ENCODE data around the gene SLC4A9.
"Not testable (repeated sequence)": the region's sequence is repeated elsewhere in the genome, so short reads cannot be mapped to it uniquely, and the experiment has no call there.

The SLC4A9 gene

DNA sequence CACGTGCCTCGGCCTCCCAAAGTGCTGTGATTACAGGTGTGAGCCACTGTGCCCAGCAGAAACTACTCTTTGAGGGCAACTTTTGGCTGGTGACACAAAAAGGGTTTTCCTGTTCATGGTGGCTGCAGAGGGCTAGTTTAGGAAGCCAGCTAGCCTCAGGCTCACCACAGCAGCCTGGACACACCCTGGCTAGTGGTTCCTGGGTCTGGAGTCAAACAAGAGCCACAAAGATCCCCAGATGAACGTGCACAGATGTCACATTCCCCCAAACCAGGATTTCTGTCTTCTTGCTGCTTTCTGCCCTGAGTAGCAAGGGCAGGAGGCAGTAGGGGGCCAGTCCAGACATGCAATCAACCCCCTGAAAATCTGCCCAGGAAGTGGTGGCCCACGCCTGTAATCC lies 20.4 kb upstream of the SLC4A9 start:
- no peak for DNase-seq (ENCODE audit: low read depth)

DNA sequence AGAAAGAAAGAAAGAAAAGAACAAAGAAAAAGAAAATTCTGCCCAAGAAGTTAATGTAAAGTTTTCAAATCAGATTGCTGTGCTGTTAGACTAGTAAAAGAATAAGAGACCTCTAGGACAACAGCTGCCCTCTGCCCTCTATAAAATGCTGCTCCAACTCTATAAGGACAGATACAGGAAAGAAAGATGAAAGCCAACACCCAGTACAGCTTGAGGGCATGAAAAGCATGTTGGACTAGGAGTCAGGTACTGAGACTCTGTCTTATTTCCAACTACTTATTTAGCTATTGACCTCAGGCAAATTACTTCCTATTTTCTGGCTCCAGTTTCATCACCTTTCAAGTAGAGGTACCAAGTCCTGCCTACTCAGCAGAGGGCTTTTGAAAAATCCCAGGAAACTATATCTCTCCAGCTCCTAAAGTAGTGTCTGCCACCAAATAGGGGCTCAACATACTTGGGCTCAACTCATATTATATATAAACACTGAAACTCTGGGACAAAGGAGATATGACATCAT lies 19.3 kb upstream of the SLC4A9 start:
- no peak for DNase-seq (ENCODE audit: low read depth)

DNA sequence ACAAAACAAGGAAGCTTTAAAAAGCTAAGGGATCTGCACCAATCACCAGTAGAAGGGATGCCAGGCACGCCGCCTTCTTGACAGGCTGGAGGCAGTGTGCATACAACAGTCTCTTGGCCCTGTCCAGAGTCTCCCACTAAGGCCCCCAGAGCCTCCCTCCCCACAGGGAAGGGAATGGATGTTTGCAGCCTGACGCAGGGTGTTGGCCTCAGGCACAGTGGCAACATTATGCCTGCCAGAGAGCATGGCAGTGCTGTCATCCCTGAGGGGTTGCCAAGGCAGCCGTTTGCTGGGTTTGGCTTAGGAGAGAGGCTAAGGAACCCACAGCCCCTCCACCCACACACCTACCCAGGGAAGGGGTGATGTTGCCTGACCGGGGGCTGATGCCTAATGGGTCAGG lies 18.4 kb upstream of the SLC4A9 start:
- DNase-seq (ENCODE audit: low read depth) = no peak

DNA sequence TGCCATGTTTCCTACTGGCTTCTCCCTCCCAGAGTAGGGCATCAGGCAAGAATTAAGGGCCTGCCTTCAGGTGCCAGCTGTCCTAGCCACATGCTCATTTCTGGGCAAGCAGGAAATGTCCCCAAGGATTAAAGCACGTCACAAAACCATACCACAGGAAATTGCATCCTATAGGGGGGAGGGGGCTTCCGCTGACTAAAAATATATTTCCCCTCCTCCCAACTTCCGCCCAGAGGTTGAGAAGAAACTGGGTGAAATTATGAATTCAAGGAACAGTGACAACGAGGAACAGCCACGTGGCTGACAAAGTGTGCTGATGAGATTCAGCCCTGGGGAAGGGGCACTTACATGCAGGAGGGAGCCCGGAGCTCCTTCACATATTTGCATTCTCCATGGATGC lies 17.7 kb upstream of the SLC4A9 start:
- DNase-seq (ENCODE audit: low read depth) = no peak

DNA sequence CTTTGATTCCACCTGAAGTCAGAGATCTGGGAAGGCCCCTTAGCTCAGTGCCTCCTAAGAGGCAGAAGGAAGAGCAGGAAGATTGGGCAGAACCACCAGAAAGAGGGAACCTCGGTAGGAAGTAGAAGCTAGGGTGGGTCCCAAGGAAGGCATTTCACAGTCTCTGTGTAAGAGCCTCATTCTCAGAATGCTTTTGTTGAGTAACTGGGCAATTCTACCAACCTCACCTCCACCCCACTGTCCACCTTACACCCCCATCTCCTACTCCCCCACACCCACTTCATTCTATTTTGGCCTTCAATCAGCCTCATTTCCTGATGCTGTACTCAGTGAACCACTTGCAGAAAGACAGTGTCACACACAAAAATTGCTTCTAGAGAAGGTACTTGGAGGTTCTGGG lies 17.1 kb upstream of the SLC4A9 start:
- no peak for DNase-seq (ENCODE audit: low read depth)

DNA sequence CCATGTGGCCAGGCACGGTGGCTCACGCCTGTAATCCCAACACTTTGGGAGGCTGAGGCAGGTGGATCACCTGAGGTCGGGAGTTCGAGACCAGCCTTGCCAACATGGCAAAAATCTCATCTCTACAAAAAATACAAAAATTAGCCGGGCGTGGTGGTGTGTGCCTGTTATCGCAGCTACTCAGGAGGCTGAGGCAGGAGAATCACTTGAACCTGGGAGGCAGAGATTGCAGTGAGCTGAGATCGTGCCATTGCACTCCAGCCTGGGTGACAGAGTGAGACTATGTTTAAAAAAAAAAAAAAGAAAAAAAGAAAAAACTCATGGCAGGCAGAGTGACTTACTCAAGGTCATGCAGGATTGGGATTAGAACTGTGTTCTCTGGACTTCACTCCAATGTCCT lies 16.1 kb upstream of the SLC4A9 start:
- DNase-seq (ENCODE audit: low read depth) = not testable (repeated sequence)

DNA sequence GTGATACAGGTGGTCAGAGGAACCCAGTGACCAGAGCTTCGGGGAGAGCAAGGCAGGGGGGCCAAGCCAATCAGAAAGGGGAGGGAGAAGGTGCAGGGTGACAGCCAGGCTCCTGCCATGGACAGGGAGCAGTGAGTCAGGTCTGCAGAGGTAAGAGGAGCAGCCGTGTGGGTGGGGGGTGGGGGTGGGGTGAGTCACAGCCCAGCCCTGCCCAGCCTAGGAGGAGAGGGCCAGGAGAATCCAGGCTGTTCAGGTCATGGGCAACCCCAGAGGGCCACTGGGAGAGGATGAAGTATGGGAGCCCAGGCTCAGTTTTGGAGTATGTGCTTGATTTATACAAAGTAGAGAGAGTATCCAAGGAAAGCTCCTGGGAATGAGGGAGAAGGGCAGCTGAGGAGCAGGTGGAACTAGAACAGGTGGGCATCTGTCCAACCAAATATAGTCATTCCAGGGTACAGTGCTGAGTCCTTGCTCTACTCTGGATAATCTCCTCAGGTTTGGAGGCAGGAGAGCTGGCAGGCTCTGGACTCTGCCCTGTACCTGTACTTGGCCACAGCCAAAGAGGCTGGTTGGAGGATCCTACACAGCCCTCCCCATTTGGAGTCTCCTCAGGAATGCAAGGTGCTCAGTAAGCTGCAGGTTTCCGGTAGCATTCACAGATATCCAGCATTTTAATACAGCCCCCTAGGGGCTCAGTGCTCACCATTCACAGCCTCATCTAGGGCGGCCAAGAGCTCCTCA lies 15.1 kb upstream of the SLC4A9 start:
- DNase-seq (ENCODE audit: low read depth) = no peak

DNA sequence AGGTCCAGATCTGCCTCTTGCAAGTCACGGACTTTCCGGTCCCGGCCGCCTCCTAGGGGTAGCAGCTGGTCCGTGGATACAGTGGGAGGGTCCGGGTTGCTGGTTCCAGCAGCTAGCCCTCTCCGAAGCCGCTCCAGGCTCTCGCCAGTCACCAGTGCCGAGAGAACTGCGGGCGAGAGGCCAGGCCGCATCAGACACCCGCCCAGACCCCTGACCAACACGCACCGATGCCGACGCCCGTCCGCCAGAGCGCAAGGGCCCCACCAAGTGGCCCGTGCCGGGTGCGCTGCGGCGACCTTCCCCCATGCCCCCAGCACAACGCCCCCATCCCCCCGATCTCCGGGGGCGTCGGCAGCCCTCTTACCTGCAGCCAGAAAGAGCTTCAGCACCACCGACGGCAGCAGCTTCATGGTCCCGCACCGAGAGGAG lies 14.1 kb upstream of the SLC4A9 start:
- DNase-seq (ENCODE audit: low read depth) = no peak

DNA sequence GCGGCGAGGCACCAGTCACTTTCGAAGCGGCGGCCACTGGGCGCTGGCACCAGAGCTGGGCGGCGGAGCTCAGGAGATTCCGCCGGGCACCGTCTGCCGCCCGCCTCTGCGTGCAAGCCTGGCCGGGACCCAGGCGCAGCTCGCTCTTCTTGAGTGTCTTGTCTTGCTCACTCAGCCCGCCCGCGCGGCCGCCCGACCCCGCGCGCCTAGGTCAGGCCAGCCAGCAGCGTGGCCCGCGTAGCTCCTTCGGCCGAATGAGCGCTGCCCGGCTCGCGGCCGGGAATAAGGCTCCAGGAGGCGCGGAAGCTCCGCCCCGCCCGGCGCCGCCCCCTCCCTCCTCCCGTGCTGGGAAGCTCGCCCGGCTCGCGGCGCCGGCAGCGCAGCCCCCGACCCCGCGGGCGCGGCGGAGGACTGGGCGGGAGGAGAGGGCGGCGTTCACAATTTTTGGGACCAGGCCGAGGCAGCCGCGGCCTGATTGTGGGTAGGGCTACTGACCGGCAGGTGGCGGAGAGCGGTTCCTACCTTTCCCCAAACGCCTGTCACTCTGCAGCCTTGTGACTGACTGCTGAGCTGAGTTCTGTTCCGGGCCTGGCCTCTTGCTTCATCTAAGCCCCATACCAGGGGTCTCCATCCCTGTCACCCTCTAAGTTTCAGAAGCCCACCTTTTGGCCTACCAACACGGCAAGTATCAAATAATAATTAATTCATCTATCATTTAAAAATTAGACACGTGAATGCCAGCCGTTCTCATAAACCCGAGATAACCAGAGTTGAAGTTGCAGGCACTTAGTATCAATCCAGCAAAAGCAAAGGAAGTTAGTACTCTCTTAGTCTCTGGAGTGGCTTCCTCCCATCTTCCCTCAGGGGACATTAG lies 13.4 kb upstream of the SLC4A9 start, which contains the start of gene HBEGF:
Gene HBEGF, minus strand, starts transcription at position 256 of the 874 bp plus-strand sequence. CDS start 275 bp downstream, outside the sequence.
- no peak for DNase-seq (ENCODE audit: low read depth)

DNA sequence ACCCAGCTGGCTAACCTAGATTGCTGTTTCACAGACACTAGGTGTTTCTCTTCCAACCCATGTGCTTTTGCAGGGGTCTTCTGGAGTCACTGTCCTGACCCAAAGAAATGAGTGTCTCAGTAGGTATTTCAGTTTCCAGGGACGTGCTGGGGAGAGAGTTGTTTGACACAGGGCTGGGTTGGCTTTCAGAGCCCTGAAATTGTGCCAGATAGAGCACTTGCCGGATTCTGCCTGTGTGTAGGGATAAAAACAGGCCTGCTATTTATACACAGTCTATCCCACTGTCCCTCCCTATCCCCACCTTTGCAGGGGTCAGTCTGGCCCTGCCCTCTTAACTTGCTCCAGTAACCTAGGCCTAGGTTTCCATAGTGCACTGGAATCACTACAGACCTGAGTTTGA lies 12.6 kb upstream of the SLC4A9 start:
- no peak for DNase-seq (ENCODE audit: low read depth)

DNA sequence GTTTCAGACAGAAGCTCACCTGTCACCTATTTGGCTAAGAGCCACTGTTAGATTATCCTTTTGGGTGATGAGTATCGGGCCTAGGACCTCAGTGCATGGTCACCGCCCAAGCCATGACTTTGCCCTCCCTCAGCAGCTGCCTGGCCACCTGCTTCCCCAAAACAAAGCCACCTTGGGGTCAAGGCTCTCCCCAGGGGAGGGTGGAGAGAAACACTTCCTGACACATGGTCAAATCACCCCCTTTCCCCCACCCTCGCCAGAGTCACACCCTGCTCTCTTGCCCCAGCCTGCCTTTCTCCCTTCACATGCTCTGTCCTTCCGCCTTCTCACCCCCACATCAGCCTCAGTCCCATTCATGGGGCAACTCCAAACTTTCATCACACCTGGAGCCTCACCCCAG lies 11.9 kb upstream of the SLC4A9 start:
- no peak for DNase-seq (ENCODE audit: low read depth)

DNA sequence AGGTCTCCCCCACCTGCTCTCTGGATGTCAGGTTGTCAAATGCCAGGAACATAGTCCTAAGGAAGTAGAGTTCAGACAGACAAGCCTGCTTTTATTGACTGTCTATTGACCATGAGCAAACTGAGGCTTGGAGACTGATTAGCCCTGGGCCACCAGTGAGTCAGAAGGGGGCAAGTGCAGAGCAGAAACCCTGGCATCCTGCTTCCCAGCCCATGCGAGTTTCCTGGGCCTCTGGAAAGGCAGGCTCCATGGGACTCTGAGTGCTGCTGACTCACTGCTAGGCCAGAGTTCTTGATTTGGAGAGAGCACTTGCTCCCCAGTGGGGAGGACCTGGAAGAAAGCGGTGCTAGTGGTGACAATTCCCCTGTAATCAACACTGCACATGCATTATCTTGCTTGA lies 10.8 kb upstream of the SLC4A9 start:
- no peak for DNase-seq (ENCODE audit: low read depth)

DNA sequence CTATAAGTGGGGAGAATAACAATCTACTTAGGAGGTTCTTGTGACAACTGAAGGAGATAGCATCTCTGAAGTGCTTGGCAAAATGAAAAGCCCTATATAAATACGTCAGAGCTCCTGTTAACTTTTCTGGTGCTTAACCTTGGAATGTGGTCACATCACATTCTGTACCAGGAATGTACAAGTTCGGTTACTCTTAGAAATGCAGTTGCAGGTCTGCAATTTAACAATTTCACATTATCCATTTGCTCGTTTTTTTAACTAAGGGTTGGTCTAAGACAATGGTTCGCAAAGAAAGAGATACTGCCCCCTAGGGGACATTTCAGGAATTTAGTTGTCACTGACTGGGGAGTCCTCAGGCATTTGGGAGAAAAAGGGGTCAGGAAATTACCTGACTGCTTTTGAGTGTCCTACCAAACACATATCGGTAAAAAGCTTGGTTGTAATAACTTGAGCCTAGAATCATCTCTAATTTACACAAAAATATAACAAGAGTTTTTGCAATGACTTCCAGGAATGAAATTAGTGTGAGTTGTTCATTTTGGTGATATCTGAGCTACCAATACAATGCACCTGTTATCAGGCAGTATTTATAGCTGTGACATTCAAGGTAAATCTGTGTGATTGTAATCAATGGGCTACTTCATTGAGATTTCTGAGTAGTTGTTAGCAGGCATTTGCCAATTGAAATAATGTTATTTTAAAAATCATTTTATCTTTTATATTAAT lies 8.2 kb upstream of the SLC4A9 start:
- no peak for DNase-seq (ENCODE audit: low read depth)

DNA sequence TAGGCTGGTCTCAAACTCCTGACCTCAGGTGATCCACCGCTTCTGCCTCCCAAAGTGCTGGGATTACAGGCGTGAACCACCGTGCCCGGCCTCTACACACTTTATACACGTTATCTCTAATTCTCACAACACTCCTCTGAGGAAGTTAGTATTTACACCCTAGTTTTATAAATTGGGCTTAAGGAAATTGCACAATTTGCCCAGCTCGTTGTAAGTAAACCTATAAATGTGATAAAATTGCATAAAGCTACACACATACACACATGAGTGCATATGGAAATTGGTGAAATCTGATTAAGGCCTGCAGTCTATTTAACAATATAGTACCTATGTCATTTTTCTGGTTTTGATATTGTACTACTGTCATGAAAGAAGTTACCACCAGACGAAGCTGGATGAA lies 4.4 kb upstream of the SLC4A9 start:
- DNase-seq (ENCODE audit: low read depth) = no peak

DNA sequence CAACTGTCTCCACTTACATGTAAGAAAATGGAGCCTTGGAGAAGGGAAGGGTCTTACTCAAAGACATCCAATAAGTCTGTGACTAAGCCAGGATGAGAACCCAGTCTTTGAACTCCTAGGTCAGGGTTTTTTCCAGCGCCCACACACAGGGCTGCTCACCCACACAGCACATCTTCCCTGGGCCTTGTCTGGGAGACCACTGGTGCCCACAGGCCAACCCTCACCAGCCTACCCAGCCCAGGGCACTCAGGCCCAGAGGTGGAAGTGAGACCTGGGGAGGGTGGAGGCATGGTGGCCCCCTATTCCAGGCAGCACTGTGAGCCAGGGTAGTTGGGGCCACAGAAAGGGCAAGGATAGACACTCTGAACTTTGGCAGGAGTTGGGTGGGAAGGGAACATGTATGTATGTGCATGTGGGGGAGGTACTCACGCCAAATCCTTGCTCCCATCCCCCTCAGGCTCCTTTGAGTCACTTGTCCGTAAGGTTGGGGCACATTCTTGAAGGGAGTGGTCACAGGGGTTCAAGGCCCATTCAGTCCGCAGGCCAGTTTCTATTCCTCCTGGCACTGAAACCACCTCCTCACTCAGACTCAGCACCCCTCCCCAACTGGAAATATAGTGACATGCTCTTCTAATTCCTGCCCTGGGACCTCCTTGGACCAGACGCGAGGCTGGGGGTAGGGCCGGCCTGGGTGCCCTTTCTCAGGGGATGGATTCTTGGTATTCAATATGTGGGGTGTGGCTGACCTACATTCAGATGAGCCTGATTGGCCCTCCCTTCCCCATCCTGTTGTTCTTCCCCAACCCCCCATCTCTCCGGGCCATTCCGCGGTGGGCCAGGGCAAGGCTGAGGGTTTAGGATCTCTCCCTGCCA lies 2.9 kb upstream of the SLC4A9 start:
- DNase-seq (ENCODE audit: low read depth) = no peak

DNA sequence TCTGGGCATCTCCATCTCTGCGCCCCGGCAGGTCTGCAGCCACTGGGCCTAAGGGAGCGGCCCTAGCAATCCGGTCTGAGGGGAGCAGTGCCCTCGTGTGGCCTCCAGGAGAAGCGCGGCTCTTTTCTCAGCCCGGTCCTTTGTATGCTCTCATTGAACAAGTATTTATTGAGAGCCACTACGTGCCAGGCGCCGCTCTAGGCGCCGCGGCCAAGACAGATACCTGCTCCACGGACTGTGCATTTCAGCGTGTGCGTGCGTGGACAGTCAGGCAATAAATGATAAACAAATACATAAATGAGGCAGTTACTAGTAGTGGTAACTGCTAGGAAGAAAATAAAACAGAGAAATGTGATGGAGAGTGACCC lies 2.3 kb upstream of the SLC4A9 start:
- no peak for DNase-seq (ENCODE audit: low read depth)

DNA sequence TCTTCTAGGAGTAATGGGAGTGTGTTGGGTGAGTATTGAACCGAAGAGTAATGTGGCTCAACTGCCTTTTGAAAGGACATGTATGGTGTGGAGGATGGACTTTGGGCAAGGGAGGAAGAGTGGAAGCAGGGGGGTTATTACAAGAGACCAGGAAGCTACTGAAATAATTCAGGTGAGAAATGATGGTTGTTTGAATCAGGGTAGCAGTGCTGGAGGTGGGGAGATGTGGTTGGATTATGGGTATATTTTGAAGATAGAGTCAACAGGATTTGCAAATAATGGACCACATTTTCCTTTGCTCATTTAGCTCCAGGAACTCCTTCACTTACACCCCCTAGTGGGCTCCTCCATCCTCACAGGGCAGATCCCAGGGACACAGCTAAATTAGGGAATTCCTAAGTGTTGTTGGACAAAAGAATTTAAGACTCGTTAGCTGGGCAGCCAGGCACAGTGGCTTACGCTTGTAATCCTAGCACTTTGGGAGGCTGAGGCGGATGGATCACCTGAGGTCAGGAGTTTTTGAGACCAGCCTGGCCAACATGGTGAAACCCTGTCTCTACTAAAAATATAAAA lies 1.2 kb upstream of the SLC4A9 start:
- no peak for DNase-seq (ENCODE audit: low read depth)

DNA sequence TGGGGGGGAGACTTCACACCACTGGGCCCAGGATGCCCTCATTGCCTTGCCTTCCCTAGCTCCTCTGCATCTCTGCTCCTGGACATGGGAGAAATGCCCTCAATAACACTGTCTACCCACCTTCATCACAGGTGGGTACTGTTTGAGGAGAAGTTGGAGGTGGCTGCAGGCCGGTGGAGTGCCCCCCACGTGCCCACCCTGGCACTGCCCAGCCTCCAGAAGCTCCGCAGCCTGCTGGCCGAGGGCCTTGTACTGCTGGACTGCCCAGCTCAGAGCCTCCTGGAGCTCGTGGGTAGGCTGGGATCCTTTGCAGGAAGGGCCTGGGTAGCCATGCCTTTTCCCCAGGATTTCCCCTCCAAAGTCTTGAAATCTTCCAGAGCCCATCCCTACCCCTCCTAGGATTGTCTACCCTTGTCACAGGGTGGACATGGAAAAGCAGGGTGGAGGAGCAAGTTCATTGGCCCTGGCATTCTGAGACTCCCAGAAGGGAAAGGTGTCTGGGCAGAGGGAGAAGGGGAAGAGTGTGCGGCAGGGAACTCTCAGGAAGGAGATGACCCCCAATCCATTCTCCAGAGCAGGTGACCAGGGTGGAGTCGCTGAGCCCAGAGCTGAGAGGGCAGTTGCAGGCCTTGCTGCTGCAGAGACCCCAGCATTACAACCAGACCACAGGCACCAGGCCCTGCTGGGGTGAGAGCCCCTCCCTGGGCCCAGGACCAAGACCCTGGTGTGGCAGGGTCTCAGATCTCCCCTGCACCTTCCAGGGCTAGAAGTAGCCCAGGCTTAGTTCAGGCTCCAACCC lies 886 bp downstream of the SLC4A9 start:
- DNase-seq (ENCODE audit: low read depth) = no peak

DNA sequence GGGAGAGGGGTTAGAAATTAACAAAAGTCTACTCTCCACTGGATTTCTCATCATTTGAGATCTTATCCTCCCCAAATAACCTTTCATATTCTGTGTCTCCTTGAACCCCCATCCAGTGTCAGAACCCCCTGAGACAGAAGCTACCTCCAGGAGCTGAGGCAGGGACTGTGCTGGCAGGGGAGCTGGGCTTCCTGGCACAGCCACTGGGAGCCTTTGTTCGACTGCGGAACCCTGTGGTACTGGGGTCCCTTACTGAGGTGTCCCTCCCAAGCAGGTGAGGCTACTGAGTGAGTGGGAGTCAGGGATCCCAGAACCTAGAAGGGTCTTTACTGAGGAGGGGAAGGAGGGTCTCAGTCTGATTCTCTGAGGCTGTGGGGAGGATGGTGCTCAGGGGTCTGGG lies 1.9 kb downstream of the SLC4A9 start:
- DNase-seq (ENCODE audit: low read depth) = no peak

DNA sequence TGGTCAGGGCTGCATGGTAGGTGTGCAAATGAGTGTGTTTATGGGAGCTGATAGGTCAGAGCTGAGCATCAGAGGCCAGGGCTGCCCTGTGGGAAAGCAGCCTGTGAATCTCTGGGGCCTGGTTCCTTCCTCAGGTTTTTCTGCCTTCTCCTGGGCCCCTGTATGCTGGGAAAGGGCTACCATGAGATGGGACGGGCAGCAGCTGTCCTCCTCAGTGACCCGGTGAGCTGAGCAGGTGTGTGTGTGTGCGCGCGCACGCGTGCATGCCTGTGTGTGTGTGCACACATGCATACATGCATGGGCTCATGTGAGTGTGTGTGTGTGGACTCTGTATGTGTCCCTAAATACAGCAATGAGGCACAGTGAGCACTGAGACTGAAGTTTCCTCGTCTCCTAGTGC lies 2.3 kb downstream of the SLC4A9 start:
- DNase-seq (ENCODE audit: low read depth) = no peak

Data from non-pigmented ciliary epithelial cell (primary cell).